Measurements from ENCODE around the gene ANKRD52. TPM values are rescaled to one million over a fixed set of nuclear protein-coding genes. Genes with fewer than 3 reads are reported as not detected.
A peak's percentile ranks its signal among the peaks of the same experiment; 100 is the strongest.

ANKRD52 gene
- total and polyA plus RNA-seq, 2 of the 8 experiments (the other 6 are each of a cell fraction or from before 2014, with no cell fraction given), result 14.0 to 36.3 TPM

DNA sequence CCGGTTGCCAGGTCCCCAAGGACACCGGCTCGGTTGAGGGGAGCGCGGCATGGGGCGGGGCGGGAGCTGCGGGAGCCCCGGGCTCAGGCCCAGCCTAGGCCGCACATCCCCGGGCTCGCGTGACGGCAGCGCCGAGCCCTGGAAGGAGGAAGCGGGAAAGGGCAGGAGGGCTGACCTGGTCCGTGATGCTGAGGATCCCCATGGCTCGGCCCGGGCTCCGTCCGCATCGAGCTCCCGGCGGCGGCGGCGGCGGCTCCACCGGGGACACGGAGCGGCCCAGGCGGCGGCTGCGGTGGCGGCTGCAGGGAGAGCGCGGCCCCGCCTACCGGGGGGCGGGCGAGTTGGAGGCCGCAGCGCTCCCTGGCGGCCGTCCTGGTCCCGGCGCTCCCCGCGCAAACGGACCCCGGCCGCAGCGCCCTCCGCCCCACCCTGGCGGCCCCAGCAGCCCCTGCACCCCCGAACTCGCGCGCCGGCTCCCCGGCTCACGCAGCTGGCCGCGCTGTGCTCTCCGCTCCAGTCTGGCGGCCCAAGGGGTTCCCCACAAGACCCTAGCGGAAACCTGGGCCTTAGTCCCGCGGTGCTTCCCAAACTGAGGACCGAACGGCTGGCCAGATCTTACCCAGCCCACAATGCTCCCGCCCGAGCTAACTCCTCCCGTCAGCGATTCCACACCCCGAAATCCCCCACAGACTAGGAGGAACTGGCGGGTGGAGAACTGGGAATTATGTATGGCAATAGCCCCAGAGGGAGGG, at the start of gene ANKRD52 (continued):
- TF ChIP-seq EZH2 (IDR thresholded peaks at IDR 0.05; ENCODE audit: low read depth, low read length, severe bottlenecking) (no peak), SIX5 (IDR thresholded peaks at IDR 0.05; ENCODE audit: low read depth, low read length) (no peak), POLR2AphosphoS5 (IDR thresholded peaks at IDR 0.05; ENCODE audit: low read depth, low read length) (no peak), POU5F1 (IDR thresholded peaks at IDR 0.05; ENCODE audit: low read depth, low read length) (no peak), KDM5A (IDR thresholded peaks at IDR 0.05; ENCODE audit: low read length) (no peak), YY1 (IDR thresholded peaks at IDR 0.05; ENCODE audit: low read depth, low read length) (peak; percentile 10; the same call in 1 of the 2 replicates), RAD21 (IDR thresholded peaks at IDR 0.05 in 1 of 2, conservative IDR thresholded peaks at IDR 0.05 in 1 of 2; ENCODE audit: low read depth in 2 of 2, low read length in 2 of 2) (peak in 1 of 2 experiments; percentile 38; a peak in 2 of 4 replicates), RFX5 (IDR thresholded peaks at IDR 0.05; ENCODE audit: borderline replicate concordance, low read depth, low read length) (no peak), CBX5 (IDR thresholded peaks at IDR 0.05; ENCODE audit: low read depth, low read length) (no peak), CBX8 (IDR thresholded peaks at IDR 0.05; ENCODE audit: borderline replicate concordance, low read depth, low read length) (no peak), BRCA1 (IDR thresholded peaks at IDR 0.05; ENCODE audit: low read depth, low read length) (no peak), JUN (IDR thresholded peaks at IDR 0.05; ENCODE audit: low read depth, low read length) (no peak), CEBPB (IDR thresholded peaks at IDR 0.05; ENCODE audit: low read depth, low read length) (no peak), TAF1 (IDR thresholded peaks at IDR 0.05; ENCODE audit: low read depth, low read length) (no peak; the same call in 1 of the 2 replicates), SP2 (IDR thresholded peaks at IDR 0.05; ENCODE audit: low read length) (no peak), RNF2 (IDR thresholded peaks at IDR 0.05; ENCODE audit: borderline replicate concordance, low read depth, low read length, missing control alignments, poor library complexity, severe bottlenecking) (no peak), HDAC2 (IDR thresholded peaks at IDR 0.05; ENCODE audit: borderline replicate concordance in 1 of 2, low read depth in 2 of 2, low read length in 2 of 2) (peak in 1 of 2 experiments; percentile 13; a peak in 1 of 4 replicates), ASH2L (IDR thresholded peaks at IDR 0.05; ENCODE audit: low read length) (no peak), RBBP5 (IDR thresholded peaks at IDR 0.05; ENCODE audit: borderline replicate concordance, low read depth, low read length) (no peak), FOSL1 (IDR thresholded peaks at IDR 0.05; ENCODE audit: insufficient read depth, low read depth, low read length) (no peak), CHD2 (IDR thresholded peaks at IDR 0.05; ENCODE audit: low read length) (no peak)
- TF ChIP-seq, protein P1, sequence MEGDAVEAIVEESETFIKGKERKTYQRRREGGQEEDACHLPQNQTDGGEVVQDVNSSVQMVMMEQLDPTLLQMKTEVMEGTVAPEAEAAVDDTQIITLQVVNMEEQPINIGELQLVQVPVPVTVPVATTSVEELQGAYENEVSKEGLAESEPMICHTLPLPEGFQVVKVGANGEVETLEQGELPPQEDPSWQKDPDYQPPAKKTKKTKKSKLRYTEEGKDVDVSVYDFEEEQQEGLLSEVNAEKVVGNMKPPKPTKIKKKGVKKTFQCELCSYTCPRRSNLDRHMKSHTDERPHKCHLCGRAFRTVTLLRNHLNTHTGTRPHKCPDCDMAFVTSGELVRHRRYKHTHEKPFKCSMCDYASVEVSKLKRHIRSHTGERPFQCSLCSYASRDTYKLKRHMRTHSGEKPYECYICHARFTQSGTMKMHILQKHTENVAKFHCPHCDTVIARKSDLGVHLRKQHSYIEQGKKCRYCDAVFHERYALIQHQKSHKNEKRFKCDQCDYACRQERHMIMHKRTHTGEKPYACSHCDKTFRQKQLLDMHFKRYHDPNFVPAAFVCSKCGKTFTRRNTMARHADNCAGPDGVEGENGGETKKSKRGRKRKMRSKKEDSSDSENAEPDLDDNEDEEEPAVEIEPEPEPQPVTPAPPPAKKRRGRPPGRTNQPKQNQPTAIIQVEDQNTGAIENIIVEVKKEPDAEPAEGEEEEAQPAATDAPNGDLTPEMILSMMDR (IDR thresholded peaks at IDR 0.05; ENCODE audit: control extremely low read depth in 1 of 3, insufficient read depth in 1 of 3, low read depth in 1 of 3, low read length in 3 of 3), result peak; percentile 67 to 97 (median 83)

Data from H1 (cell line).